IPS-18a (cell line): ENCODE measurements around the gene OR2V1.

Experiments
- H3K27ac ChIP-seq: one replicate; pipeline ENCODE4 v1.5.1; 2013; ENCODE audit warnings: low read length
- H3K27me3 ChIP-seq: one replicate; pipeline ENCODE4 v1.6.1; 2013; ENCODE audit warnings: mild to moderate bottlenecking, low read length; ENCODE audit not compliant: control insufficient read depth, insufficient read depth
- H3K36me3 ChIP-seq: one replicate; pipeline ENCODE4 v1.6.1; 2013; ENCODE audit warnings: low read depth, low read length; ENCODE audit not compliant: control insufficient read depth
- H3K4me1 ChIP-seq: one replicate; pipeline ENCODE4 v1.6.1; 2013; ENCODE audit warnings: low read depth, low read length; ENCODE audit not compliant: control insufficient read depth
- H3K4me3 ChIP-seq: one replicate; pipeline ENCODE4 v1.5.1; 2013; ENCODE audit warnings: low read length
- H3K9ac ChIP-seq: one replicate; pipeline ENCODE4 v1.6.1; 2013; ENCODE audit warnings: mild to moderate bottlenecking, low read length, moderate library complexity
- H3K9me3 ChIP-seq: one replicate; pipeline ENCODE4 v1.6.1; 2013; ENCODE audit warnings: low read depth, low read length; ENCODE audit not compliant: control insufficient read depth

Gene OR2V1

GRCh38 chr5:181076920-181077319 is 54.0 kb downstream of the OR2V1 start:
- Histone ChIP-seq H3K27ac (no peak overlapping the region), H3K4me1 (no peaks in the 10 kb centered on the region), H3K4me3 (no peak overlapping the region), H3K27me3 (peaks cover 5% of the 10 kb centered on the region), H3K36me3 (no peaks in the 10 kb centered on the region), H3K9ac (no peak overlapping the region), H3K9me3 (no peaks in the 10 kb centered on the region)
